GM18507 (cell line): ENCODE data around the gene CHRND.

Source experiments
- DNase-seq: peaks from one replicate; pipeline ENCODE4 v3.0.0; 2011; ENCODE audit warnings: low read depth; ENCODE audit not compliant: insufficient read length; ENCODE audit errors: extremely low spot score
- FAIRE-seq: peaks from 2 replicates; lab custom pipeline; 2011; peaks lifted over from hg19 to GRCh38; lab: Jason Lieb, UNC

CHRND gene

GRCh38 chr2:232487385-232488096 lies 38.4 kb upstream of the CHRND start, which contains the start of gene ECEL1:
TSS of gene ECEL1 (minus strand) at chr2:232487834. CDS start at chr2:232486653, 1,181 bp downstream.
- DNase-seq (no peak), FAIRE-seq (no peak)

- DNase-seq: no peak
- no peak for FAIRE-seq
Measured at GRCh38 chr2:232488097-232488711, 37.8 kb upstream of the CHRND start.

GRCh38 chr2:232488721-232489300 lies 37.1 kb upstream of the CHRND start:
- FAIRE-seq (no peak), DNase-seq (no peak)

- DNase-seq (no peak), FAIRE-seq (no peak)
Measured at GRCh38 chr2:232489516-232490220, 36.3 kb upstream of the CHRND start.

GRCh38 chr2:232490221-232491138 lies 35.5 kb upstream of the CHRND start:
- FAIRE-seq (no peak), DNase-seq (no peak)

GRCh38 chr2:232491139-232491780 lies 34.7 kb upstream of the CHRND start:
- DNase-seq (no peak), FAIRE-seq (no peak)

- DNase-seq (no peak), FAIRE-seq (no peak)
Measured at GRCh38 chr2:232492236-232492848, 33.6 kb upstream of the CHRND start.

GRCh38 chr2:232492963-232493700 lies 32.8 kb upstream of the CHRND start:
- DNase-seq (no peak), FAIRE-seq (no peak)

- DNase-seq: no peak
- no peak for FAIRE-seq
Measured at GRCh38 chr2:232493701-232494474, 32.1 kb upstream of the CHRND start.

GRCh38 chr2:232494542-232494941 lies 31.4 kb upstream of the CHRND start:
- FAIRE-seq: no peak

GRCh38 chr2:232495292-232495691 lies 30.7 kb upstream of the CHRND start:
- FAIRE-seq (no peak), DNase-seq (no peak)

More at GRCh38 chr2:232494542-232494941, 31.4 kb upstream of the CHRND start:
- no peak for DNase-seq

GRCh38 chr2:232496501-232497270 lies 29.3 kb upstream of the CHRND start:
- FAIRE-seq (no peak), DNase-seq (no peak)

GRCh38 chr2:232497348-232497747 lies 28.6 kb upstream of the CHRND start:
- DNase-seq (no peak), FAIRE-seq (no peak)

GRCh38 chr2:232498452-232498851 lies 27.5 kb upstream of the CHRND start:
- DNase-seq (no peak), FAIRE-seq (no peak)

- no peak for DNase-seq
Measured at GRCh38 chr2:232501331-232501771, 24.6 kb upstream of the CHRND start.

GRCh38 chr2:232501794-232502390 lies 24.1 kb upstream of the CHRND start:
- DNase-seq (no peak), FAIRE-seq (no peak)

More at GRCh38 chr2:232501331-232501771, 24.6 kb upstream of the CHRND start:
- no peak for FAIRE-seq
